ENCODE data around the gene TRPV4.

DNA sequence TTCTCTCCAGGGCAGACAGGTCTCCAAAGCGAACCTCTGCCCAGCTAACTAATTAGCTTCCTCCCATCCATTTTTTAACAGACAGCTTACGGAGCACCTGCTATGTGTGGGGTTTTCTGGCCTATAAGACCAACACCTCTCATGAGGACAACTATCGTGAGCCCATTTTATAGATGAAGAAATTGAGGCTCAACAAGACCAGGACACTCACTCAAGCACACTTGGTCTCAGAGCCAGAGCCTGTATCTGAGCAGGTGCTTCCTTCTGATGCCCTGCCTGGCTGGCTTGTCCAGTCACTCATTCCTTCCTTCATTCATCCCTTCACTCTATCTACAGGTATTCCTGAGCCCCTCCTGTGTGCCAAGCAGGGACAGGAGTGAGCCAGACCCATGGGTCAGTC is 6.1 kb downstream of the TRPV4 start:
- TF ChIP-seq FOXJ3 (CRISPR knock-in tag; IDR thresholded peaks at IDR 0.05): no peak
- TF ChIP-seq, protein P1, sequence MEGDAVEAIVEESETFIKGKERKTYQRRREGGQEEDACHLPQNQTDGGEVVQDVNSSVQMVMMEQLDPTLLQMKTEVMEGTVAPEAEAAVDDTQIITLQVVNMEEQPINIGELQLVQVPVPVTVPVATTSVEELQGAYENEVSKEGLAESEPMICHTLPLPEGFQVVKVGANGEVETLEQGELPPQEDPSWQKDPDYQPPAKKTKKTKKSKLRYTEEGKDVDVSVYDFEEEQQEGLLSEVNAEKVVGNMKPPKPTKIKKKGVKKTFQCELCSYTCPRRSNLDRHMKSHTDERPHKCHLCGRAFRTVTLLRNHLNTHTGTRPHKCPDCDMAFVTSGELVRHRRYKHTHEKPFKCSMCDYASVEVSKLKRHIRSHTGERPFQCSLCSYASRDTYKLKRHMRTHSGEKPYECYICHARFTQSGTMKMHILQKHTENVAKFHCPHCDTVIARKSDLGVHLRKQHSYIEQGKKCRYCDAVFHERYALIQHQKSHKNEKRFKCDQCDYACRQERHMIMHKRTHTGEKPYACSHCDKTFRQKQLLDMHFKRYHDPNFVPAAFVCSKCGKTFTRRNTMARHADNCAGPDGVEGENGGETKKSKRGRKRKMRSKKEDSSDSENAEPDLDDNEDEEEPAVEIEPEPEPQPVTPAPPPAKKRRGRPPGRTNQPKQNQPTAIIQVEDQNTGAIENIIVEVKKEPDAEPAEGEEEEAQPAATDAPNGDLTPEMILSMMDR (IDR thresholded peaks at IDR 0.05): no peak
- TF ChIP-seq MXI1 (IDR thresholded peaks at IDR 0.05; ENCODE audit: low read depth, low read length): no peak
- TF ChIP-seq NFIC (IDR thresholded peaks at IDR 0.05; ENCODE audit: borderline replicate concordance): no peak
- no peak for TF ChIP-seq RFX5 (IDR thresholded peaks at IDR 0.05; ENCODE audit: low read length)
- TF ChIP-seq YY1 (IDR thresholded peaks at IDR 0.05; ENCODE audit: low read depth): no peak
- no peak for TF ChIP-seq SMC3 (IDR thresholded peaks at IDR 0.05; ENCODE audit: low read depth, low read length)
- TF ChIP-seq, protein P2, sequence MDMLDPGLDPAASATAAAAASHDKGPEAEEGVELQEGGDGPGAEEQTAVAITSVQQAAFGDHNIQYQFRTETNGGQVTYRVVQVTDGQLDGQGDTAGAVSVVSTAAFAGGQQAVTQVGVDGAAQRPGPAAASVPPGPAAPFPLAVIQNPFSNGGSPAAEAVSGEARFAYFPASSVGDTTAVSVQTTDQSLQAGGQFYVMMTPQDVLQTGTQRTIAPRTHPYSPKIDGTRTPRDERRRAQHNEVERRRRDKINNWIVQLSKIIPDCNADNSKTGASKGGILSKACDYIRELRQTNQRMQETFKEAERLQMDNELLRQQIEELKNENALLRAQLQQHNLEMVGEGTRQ (IDR thresholded peaks at IDR 0.05; ENCODE audit: borderline replicate concordance, low read depth, low read length): no peak
